ENCODE measurements around the gene TRAPPC2L. TPM values are rescaled to one million over a fixed set of nuclear protein-coding genes. Genes with fewer than 3 reads are reported as not detected.

TRAPPC2L gene
- total and polyA plus RNA-seq, 2 donors (not counting 1 experiment from before 2014, with no cell fraction given), result 33.5 to 65.1 TPM

DNA sequence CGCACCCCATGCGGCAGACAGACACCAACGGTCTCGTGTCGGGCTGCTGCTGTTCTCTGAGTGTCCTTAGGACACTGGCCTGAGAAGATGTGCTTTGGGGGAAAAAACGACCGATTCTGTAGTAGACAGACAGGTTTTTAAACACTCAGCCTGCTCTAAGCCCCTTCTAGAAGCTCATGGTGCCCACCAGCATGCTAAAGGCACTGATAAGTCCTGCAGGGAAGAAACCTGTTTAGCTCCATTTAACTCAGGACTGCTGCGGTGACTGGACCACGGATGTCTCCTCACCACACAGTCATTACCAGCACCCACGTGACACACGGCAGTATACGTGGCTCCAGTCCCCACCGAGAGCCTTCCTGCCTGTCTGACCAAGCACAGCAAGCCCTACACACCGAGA is 26.1 kb upstream of the TRAPPC2L start:
- ChIA-PET POLR2A (interaction anchor here (0.6 kb wide), 1 partner anchor 321 kb away, joined by 3 read pairs; no protein-coding TSS in a partner anchor), CTCF (no interaction called here)
- Mint-ChIP-seq H3K9me3 (ENCODE audit: insufficient read depth) (no peaks in the 10 kb centered on the region), H3K4me1 (peaks cover 2% of the 10 kb centered on the region), H3K27me3 (no peaks in the 10 kb centered on the region), H3K27ac (no peak overlapping the region), H3K4me3 (no peak overlapping the region)
- Histone ChIP-seq H3K27me3 (replicated peaks in 1 of 4; ENCODE audit: control extremely low read depth in 1 of 4, control insufficient read depth in 3 of 4, insufficient read depth in 4 of 4, low read length in 3 of 4) (no peaks in the 10 kb centered on the region), H3K9ac (ENCODE audit: low read length) (no peak overlapping the region), H3K79me2 (ENCODE audit: control insufficient read depth, insufficient read depth, low read length) (no peaks in the 10 kb centered on the region), H3K4me1 (ENCODE audit: control insufficient read depth in 2 of 2, insufficient read depth in 2 of 2, low read length in 2 of 2) (no peaks in the 10 kb centered on the region), H3K9me3 (ENCODE audit: control extremely low read depth in 1 of 3, control insufficient read depth in 2 of 3, insufficient read depth in 1 of 3, low read length in 2 of 3) (no peaks in the 10 kb centered on the region), H4K20me1 (ENCODE audit: control insufficient read depth, insufficient read depth, low read length, poor library complexity, severe bottlenecking) (no peaks in the 10 kb centered on the region), H3K36me3 (replicated peaks in 1 of 2; ENCODE audit: control extremely low read depth in 1 of 2, control insufficient read depth in 1 of 2, extremely low read depth in 1 of 2, insufficient read depth in 2 of 2, low read length in 1 of 2) (peaks cover 0 to 7% of the 10 kb centered on the region in 2 experiments), H3K4me2 (replicated peaks; ENCODE audit: low read depth, low read length, poor library complexity, severe bottlenecking) (no peak overlapping the region), H2AFZ (ENCODE audit: insufficient read depth, low read depth, low read length, poor library complexity, severe bottlenecking) (no peak overlapping the region), H3K4me3 (ENCODE audit: control extremely low read depth in 1 of 5, extremely low read depth in 1 of 5, insufficient read depth in 1 of 5, low read depth in 2 of 5, low read length in 4 of 5) (no peak overlapping the region), H3K27ac (ENCODE audit: low read length in 2 of 2) (no peak overlapping the region)
- no peak for ATAC-seq (ENCODE audit: low read depth)
- 97% methylated on average over 14 of the region's 14 CpGs for WGBS (ENCODE audit: insufficient coverage)
- no peak for TF ChIP-seq EZH2 (IDR thresholded peaks at IDR 0.05; ENCODE audit: borderline replicate concordance, insufficient read depth, low read depth, low read length, poor library complexity, severe bottlenecking)
- TF ChIP-seq, protein P1, sequence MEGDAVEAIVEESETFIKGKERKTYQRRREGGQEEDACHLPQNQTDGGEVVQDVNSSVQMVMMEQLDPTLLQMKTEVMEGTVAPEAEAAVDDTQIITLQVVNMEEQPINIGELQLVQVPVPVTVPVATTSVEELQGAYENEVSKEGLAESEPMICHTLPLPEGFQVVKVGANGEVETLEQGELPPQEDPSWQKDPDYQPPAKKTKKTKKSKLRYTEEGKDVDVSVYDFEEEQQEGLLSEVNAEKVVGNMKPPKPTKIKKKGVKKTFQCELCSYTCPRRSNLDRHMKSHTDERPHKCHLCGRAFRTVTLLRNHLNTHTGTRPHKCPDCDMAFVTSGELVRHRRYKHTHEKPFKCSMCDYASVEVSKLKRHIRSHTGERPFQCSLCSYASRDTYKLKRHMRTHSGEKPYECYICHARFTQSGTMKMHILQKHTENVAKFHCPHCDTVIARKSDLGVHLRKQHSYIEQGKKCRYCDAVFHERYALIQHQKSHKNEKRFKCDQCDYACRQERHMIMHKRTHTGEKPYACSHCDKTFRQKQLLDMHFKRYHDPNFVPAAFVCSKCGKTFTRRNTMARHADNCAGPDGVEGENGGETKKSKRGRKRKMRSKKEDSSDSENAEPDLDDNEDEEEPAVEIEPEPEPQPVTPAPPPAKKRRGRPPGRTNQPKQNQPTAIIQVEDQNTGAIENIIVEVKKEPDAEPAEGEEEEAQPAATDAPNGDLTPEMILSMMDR (IDR thresholded peaks at IDR 0.05), result no peak
- no peak for DNase-seq
- intact Hi-C loops (cut with micrococcal nuclease), result no loop called here

DNA sequence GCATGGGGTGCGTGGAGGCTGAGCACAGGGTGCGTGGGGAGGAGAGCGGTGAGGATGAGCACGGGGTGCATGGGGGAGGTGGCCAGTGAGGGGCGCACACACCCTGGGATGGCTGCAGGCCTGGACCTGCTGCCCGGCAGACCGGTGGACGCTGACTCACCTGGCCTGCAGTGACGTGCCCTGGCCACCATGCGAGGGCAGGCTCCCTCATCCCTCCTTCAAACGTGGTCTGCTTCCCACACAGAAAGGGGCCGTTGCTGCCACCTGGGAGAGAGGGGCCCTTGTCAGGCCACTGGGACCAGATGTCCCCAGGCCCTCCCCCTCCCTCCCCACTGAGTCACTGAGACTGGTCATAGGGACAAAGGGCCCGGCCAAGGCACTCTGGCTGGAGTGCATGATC is 25.1 kb upstream of the TRAPPC2L start:
- H3K27me3 ChIP-seq (replicated peaks in 1 of 4; ENCODE audit: control extremely low read depth in 1 of 4, control insufficient read depth in 3 of 4, insufficient read depth in 4 of 4, low read length in 3 of 4), result no peaks in the 10 kb centered on the region
- TF ChIP-seq, protein P1 (IDR thresholded peaks at IDR 0.05), result no peak
- no peak for TF ChIP-seq EZH2 (IDR thresholded peaks at IDR 0.05; ENCODE audit: borderline replicate concordance, insufficient read depth, low read depth, low read length, poor library complexity, severe bottlenecking)
- intact Hi-C loops (cut with micrococcal nuclease), result no loop called here
- WGBS (ENCODE audit: insufficient coverage), result 96% methylated on average over 13 of the region's 13 CpGs
- H3K4me1 Mint-ChIP-seq, result peaks cover 2% of the 10 kb centered on the region
- no peaks in the 10 kb centered on the region for H3K4me1 ChIP-seq (ENCODE audit: control insufficient read depth in 2 of 2, insufficient read depth in 2 of 2, low read length in 2 of 2)
- no peak overlapping the region for H2AFZ ChIP-seq (ENCODE audit: insufficient read depth, low read depth, low read length, poor library complexity, severe bottlenecking)
- ChIA-PET CTCF (no interaction called here), POLR2A (no interaction called here)
- H3K9ac ChIP-seq (ENCODE audit: low read length), result no peak overlapping the region
- H3K79me2 ChIP-seq (ENCODE audit: control insufficient read depth, insufficient read depth, low read length), result no peaks in the 10 kb centered on the region
- H3K9me3 ChIP-seq (ENCODE audit: control extremely low read depth in 1 of 3, control insufficient read depth in 2 of 3, insufficient read depth in 1 of 3, low read length in 2 of 3), result no peaks in the 10 kb centered on the region
- no peak overlapping the region for H3K27ac ChIP-seq (ENCODE audit: low read length in 2 of 2)
- no peaks in the 10 kb centered on the region for H3K27me3 Mint-ChIP-seq
- H3K4me3 Mint-ChIP-seq, result no peak overlapping the region
- H3K27ac Mint-ChIP-seq, result no peak overlapping the region
- ATAC-seq (ENCODE audit: low read depth) (no peak), DNase-seq (no peak)
- H3K9me3 Mint-ChIP-seq (ENCODE audit: insufficient read depth), result no peaks in the 10 kb centered on the region
- no peak overlapping the region for H3K4me3 ChIP-seq (ENCODE audit: control extremely low read depth in 1 of 5, extremely low read depth in 1 of 5, insufficient read depth in 1 of 5, low read depth in 2 of 5, low read length in 4 of 5)
- no peak overlapping the region for H3K4me2 ChIP-seq (replicated peaks; ENCODE audit: low read depth, low read length, poor library complexity, severe bottlenecking)
- H4K20me1 ChIP-seq (ENCODE audit: control insufficient read depth, insufficient read depth, low read length, poor library complexity, severe bottlenecking), result no peaks in the 10 kb centered on the region
- H3K36me3 ChIP-seq (replicated peaks in 1 of 2; ENCODE audit: control extremely low read depth in 1 of 2, control insufficient read depth in 1 of 2, extremely low read depth in 1 of 2, insufficient read depth in 2 of 2, low read length in 1 of 2), result peaks cover 0 to 7% of the 10 kb centered on the region in 2 experiments
